AG04449 (cell line): Measurements from ENCODE around the gene MAP3K20.
A peak's percentile ranks its signal among the peaks of the same experiment; 100 is the strongest.

Experiments used
- CTCF ChIA-PET: fragments of 350-600 bp; formaldehyde crosslinking; extraction: SDS; loops from one replicate; lab custom pipeline; 2021; ENCODE audit warnings: antibody characterized with exemption; lab: Yijun Ruan, JAX
- POLR2A ChIA-PET: fragments of 400-600, 350-600 bp; formaldehyde crosslinking; extraction: SDS; loops from one replicate; lab custom pipeline; 2020; ENCODE audit warnings: antibody characterized with exemption, inconsistent platforms; lab: Yijun Ruan, JAX
- DNase-seq: peaks from one replicate; pipeline ENCODE4 v3.0.0-alpha.2; 2010; ENCODE audit warnings: low read depth, low spot score
- H3K4me3 ChIP-seq: 2 replicates; pipeline ENCODE4 v1.5.1; 2011; ENCODE audit warnings: low read depth, mild to moderate bottlenecking, control low read depth, low read length
- TF ChIP-seq, protein P1 (sequence below): IDR thresholded peaks from one replicate; pipeline ENCODE4 v1.5.1; 2011; ENCODE audit warnings: mild to moderate bottlenecking, moderate library complexity, low read length, control low read depth, inconsistent platforms; ENCODE audit not compliant: insufficient read depth; ENCODE audit errors: missing control alignments

MAP3K20 gene

DNA sequence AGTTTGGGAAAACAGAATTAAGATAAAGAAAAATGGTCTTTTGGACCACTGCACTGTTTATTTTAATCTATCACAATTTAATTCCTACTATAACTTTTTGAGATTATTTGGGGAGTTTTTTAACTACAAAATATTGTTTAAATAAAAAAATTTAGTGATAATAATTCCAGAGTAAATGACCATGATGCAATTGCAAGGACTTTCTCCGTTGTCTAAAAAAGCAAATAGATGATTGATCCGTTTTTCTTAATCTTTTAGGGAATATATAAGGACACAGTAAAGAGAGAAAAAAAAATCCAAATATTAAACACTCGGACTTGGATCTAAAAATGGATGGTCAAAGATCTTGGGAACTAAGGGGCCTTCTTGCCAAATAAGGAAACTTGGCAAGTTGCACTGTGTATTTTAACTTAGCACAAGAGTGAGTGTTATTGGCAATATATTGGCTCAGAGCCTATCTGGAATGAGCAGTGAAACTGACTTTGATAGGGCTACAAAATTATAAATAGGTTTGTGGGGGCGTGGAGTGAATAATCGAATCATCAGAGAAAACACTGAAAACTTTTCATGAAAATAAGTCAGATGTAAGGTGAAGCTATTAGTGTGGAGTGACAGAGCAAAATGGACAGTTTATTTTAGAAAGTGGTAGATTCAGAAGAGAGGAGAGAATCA lies 2.0 kb downstream of the MAP3K20 start:
- POLR2A ChIA-PET, result no interaction called here
- CTCF ChIA-PET, result interaction anchor here (0.7 to 1.9 kb wide), 9 partner anchors 11 to 271 kb away, joined by 3 to 8 read pairs (median 4); no protein-coding TSS in a partner anchor
- no peak for DNase-seq
- TF ChIP-seq, protein P1, sequence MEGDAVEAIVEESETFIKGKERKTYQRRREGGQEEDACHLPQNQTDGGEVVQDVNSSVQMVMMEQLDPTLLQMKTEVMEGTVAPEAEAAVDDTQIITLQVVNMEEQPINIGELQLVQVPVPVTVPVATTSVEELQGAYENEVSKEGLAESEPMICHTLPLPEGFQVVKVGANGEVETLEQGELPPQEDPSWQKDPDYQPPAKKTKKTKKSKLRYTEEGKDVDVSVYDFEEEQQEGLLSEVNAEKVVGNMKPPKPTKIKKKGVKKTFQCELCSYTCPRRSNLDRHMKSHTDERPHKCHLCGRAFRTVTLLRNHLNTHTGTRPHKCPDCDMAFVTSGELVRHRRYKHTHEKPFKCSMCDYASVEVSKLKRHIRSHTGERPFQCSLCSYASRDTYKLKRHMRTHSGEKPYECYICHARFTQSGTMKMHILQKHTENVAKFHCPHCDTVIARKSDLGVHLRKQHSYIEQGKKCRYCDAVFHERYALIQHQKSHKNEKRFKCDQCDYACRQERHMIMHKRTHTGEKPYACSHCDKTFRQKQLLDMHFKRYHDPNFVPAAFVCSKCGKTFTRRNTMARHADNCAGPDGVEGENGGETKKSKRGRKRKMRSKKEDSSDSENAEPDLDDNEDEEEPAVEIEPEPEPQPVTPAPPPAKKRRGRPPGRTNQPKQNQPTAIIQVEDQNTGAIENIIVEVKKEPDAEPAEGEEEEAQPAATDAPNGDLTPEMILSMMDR, result no peak
- peak overlapping the region; percentile 74 for H3K4me3 ChIP-seq

DNA sequence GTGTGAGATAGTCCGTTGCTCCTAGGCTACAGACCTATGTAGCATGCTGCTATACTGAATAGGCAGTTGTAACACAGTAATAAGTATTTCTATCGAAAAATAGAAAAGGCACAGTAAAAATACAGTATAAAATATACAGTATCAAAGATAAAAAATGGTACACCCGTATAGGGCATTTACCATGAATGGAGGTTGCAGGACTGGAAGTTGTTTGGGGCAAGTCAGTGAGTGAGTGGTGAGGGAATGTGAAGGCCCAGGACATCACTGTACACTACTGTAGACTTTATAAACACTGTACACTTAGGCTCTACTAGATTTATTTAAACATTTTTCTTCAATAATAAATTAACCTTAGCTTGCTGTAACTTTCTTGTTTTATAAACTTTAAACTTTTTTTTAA lies 3.5 kb downstream of the MAP3K20 start:
- DNase-seq, result no peak
- CTCF ChIA-PET, result interaction anchor here (0.6 to 3.0 kb wide), 6 partner anchors 12 to 167 kb away, joined by 3 to 21 read pairs (median 6); no protein-coding TSS in a partner anchor
- H3K4me3 ChIP-seq, result no peak overlapping the region
- POLR2A ChIA-PET, result interaction anchor here (1.2 kb wide), 1 partner anchor 11 kb away, joined by 3 read pairs; no protein-coding TSS in a partner anchor
- TF ChIP-seq, protein P1, result no peak

DNA sequence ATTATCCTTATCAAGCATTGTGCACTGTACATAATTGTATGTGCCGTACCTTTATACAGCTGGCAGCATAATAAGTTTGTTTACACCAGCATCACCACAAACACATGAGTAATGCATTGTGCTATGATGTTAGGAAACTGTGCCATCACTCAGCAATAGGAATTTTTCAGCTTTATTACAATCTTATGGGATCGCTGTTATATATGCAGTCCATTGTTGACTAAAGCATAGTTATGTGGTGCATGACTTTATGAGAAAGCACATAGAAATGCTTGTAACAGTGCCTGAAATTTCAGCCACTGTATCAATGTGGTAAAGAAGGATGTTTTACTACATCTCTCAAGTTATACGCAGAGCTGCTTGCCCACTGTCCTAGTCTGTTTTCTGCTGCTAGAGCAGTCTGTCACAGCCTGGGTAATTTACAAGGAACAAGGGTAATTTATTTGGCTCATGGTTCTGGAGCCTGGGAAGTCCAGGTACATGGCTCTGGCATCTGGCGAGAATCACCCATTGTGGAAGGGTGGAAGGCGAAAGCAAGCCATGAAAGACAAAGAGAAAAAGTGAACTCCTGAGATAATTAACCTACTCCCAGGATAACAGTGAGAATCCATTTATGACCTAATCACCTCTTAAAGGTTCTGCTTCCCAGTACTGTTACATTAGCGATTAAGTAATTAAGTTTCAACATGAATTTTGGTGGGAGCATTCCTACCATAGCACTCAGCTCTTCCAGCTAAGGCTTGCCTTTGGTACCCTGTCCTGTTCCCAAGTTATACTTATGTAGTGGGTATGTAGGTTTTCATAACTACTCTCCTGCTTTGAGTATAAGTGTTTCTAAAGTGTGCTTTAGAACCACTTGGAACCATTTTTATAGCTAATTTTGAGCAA lies 4.6 kb downstream of the MAP3K20 start:
- CTCF ChIA-PET, result interaction anchor here (1.3 to 3.0 kb wide), 4 partner anchors 11 to 130 kb away, joined by 5 to 21 read pairs (median 14); no protein-coding TSS in a partner anchor
- H3K4me3 ChIP-seq, result no peak overlapping the region
- DNase-seq, result peak; percentile 96
- TF ChIP-seq, protein P1, result no peak
- POLR2A ChIA-PET, result interaction anchor here (0.7 to 1.2 kb wide), 6 partner anchors 10 to 303 kb away, joined by 3 to 4 read pairs (median 3); no protein-coding TSS in a partner anchor

DNA sequence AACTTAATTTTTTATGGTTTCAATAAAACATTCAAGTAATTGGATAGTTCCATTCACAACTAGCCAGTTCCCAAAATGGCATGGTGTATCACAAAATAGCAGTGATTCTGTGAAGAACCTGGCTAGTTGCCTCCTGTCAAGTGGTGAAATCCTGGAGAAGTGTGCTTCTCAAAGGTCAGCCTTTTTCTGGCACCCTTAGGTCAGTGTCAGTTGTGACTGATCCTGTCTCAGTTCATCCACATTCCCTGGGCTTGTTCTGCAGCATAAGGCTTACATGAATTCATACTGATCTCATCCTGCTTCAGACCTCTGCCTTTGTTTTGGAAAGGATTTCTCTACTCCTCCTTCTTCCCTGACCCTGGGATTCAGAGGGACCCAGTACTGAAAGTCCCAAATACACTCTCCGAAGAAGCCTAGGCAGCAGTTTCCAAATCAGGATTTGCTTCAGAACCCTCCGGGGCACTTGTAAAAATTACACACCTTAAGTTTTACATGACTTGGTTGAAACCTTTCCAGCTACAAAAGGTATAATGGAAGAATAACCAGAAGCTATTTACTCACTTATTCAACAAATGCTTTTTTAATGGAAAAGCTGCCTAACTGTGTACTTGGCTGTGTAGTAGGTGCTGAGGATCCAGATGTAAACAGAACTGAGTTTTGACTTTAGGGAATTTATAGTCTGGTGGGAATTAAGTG lies 11.0 kb downstream of the MAP3K20 start:
- ChIA-PET POLR2A (no interaction called here), CTCF (interaction anchor here (0.9 to 1.8 kb wide), 3 partner anchors 59 to 124 kb away, joined by 3 to 4 read pairs (median 4); no protein-coding TSS in a partner anchor)
- H3K4me3 ChIP-seq, result no peak overlapping the region
- TF ChIP-seq, protein P1, result no peak
- DNase-seq, result no peak

DNA sequence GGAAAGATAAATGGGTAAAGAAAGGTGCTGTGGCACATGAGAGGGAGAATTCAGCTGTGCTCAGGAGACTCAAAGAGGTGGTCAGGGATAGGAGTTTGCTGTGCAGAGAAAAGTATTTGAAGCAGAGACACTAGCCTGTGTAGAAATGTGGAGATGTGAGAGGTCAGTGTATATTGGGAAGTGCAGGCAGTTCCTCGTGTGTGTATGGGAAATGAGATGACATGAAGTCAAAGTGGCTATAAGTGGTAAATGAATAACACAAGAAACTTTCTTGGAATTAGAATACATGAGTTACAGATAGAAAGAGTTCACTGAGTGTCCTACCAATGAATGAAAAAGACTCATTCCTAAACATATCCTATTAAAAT lies 11.6 kb downstream of the MAP3K20 start:
- H3K4me3 ChIP-seq, result no peak overlapping the region
- DNase-seq, result no peak
- CTCF ChIA-PET, result interaction anchor here (0.9 to 1.8 kb wide), 3 partner anchors 59 to 123 kb away, joined by 3 to 4 read pairs (median 4); no protein-coding TSS in a partner anchor
- POLR2A ChIA-PET, result no interaction called here
- TF ChIP-seq, protein P1, result no peak
